GM10847 (cell line): ENCODE measurements around the gene RPS24.

Experiments
- POLR2A ChIP-seq: IDR thresholded peaks from 2 replicates; pipeline ENCODE4 v1.6.1; 2011; ENCODE audit not compliant: insufficient read length; ENCODE audit errors: extremely low read depth

The RPS24 gene

GRCh38 chr10:78041170-78042057, 7.8 kb downstream of the RPS24 start:
- TF ChIP-seq POLR2A: no peak

- no peak for TF ChIP-seq POLR2A
Measured at GRCh38 chr10:78042058-78042751, 8.5 kb downstream of the RPS24 start.

GRCh38 chr10:78042752-78043104, 9.1 kb downstream of the RPS24 start:
- TF ChIP-seq POLR2A: no peak

GRCh38 chr10:78044179-78044578, 10.5 kb downstream of the RPS24 start:
- TF ChIP-seq POLR2A: no peak

- TF ChIP-seq POLR2A: no peak
Measured at GRCh38 chr10:78044699-78045098, 11.0 kb downstream of the RPS24 start.

- TF ChIP-seq POLR2A: no peak
Measured at GRCh38 chr10:78045237-78045636, 11.6 kb downstream of the RPS24 start.

GRCh38 chr10:78045856-78046255, 12.2 kb downstream of the RPS24 start:
- TF ChIP-seq POLR2A: no peak

GRCh38 chr10:78046711-78047269, 13.1 kb downstream of the RPS24 start:
- TF ChIP-seq POLR2A: no peak

- TF ChIP-seq POLR2A: no peak
Measured at GRCh38 chr10:78047314-78047891, 13.7 kb downstream of the RPS24 start.

- TF ChIP-seq POLR2A: no peak
Measured at GRCh38 chr10:78049851-78050250, 16.2 kb downstream of the RPS24 start.

GRCh38 chr10:78053211-78053868, 19.7 kb downstream of the RPS24 start:
- TF ChIP-seq POLR2A: no peak

GRCh38 chr10:78058562-78058961, 24.9 kb downstream of the RPS24 start:
- TF ChIP-seq POLR2A: no peak

GRCh38 chr10:78059906-78060702, 26.4 kb downstream of the RPS24 start:
- no peak for TF ChIP-seq POLR2A

- TF ChIP-seq POLR2A: no peak
Measured at GRCh38 chr10:78062296-78062695, 28.6 kb downstream of the RPS24 start.
